Choroid plexus epithelial cell (primary cell): ENCODE data around the gene ARVCF.

ENCODE experiments used
- DNase-seq: peaks from one replicate; pipeline ENCODE4 v3.0.0-alpha.2; 2010; ENCODE audit warnings: low read depth
- H3K4me3 ChIP-seq: 2 replicates; pipeline ENCODE4 v1.5.1; 2011; ENCODE audit warnings: low read depth, mild to moderate bottlenecking, control low read depth, low read length, moderate library complexity
- TF ChIP-seq, protein P1 (sequence below): conservative IDR thresholded peaks from 2 replicates; pipeline ENCODE4 v1.5.1; 2011; ENCODE audit warnings: low read depth, mild to moderate bottlenecking, control low read depth, inconsistent platforms, low read length, moderate library complexity

ARVCF gene

GRCh38 chr22:19987394-19988306, 29.0 kb downstream of the ARVCF start:
- H3K4me3 ChIP-seq: no peak overlapping the region
- DNase-seq: no peak
- TF ChIP-seq, protein P1, sequence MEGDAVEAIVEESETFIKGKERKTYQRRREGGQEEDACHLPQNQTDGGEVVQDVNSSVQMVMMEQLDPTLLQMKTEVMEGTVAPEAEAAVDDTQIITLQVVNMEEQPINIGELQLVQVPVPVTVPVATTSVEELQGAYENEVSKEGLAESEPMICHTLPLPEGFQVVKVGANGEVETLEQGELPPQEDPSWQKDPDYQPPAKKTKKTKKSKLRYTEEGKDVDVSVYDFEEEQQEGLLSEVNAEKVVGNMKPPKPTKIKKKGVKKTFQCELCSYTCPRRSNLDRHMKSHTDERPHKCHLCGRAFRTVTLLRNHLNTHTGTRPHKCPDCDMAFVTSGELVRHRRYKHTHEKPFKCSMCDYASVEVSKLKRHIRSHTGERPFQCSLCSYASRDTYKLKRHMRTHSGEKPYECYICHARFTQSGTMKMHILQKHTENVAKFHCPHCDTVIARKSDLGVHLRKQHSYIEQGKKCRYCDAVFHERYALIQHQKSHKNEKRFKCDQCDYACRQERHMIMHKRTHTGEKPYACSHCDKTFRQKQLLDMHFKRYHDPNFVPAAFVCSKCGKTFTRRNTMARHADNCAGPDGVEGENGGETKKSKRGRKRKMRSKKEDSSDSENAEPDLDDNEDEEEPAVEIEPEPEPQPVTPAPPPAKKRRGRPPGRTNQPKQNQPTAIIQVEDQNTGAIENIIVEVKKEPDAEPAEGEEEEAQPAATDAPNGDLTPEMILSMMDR: no peak

- DNase-seq: peak; percentile 70
- peak overlapping the region; percentile 62 for H3K4me3 ChIP-seq
- TF ChIP-seq, protein P1: no peak
Measured at GRCh38 chr22:19986410-19987341, 29.9 kb downstream of the ARVCF start.

DNA sequence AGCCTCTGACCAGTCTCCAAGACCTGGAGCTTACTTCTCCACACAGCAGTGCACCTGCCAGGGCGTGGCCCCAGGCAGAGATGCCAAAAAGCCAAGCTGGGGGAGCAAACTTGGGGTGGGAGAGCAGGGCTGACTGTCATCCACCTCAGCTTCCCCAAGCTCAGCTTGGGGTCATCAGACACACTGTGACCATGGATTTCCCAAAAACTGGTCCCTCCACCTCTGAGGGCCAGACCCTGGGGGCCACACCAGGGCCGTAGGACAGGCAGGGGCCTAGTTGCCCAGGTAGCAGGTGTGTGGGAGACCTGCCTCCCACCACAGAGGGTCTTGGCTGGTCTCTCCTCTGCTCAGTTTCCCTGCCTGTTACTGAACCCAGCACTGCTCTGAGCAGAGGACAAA, 30.6 kb downstream of the ARVCF start:
- no peak for DNase-seq
- H3K4me3 ChIP-seq: peak overlapping the region; percentile 62
- TF ChIP-seq, protein P1: no peak

GRCh38 chr22:19984851-19985811, 31.5 kb downstream of the ARVCF start:
- TF ChIP-seq, protein P1: no peak
- no peak for DNase-seq
- no peak overlapping the region for H3K4me3 ChIP-seq

GRCh38 chr22:19984201-19984753, 32.3 kb downstream of the ARVCF start:
- TF ChIP-seq, protein P1: no peak
- peak; percentile 67 for DNase-seq
- H3K4me3 ChIP-seq: no peak overlapping the region

- TF ChIP-seq, protein P1: no peak
- no peak for DNase-seq
- H3K4me3 ChIP-seq: no peak overlapping the region
Measured at GRCh38 chr22:19983741-19984140, 32.9 kb downstream of the ARVCF start.
